DMS 273 (cell line): ENCODE measurements around the gene SP2.

Source experiments
- DNase-seq: peaks from one replicate; lab custom pipeline; 2025; ENCODE audit not compliant: unreplicated experiment; lab: John Stamatoyannopoulos, UW

SP2 gene

GRCh38 chr17:47948706-47949196, 52.7 kb downstream of the SP2 start:
- DNase-seq = no peak

- DNase-seq = peak; percentile 90
These were observed 53.2 kb downstream of the SP2 start for GRCh38 chr17:47949197-47949759.

DNA sequence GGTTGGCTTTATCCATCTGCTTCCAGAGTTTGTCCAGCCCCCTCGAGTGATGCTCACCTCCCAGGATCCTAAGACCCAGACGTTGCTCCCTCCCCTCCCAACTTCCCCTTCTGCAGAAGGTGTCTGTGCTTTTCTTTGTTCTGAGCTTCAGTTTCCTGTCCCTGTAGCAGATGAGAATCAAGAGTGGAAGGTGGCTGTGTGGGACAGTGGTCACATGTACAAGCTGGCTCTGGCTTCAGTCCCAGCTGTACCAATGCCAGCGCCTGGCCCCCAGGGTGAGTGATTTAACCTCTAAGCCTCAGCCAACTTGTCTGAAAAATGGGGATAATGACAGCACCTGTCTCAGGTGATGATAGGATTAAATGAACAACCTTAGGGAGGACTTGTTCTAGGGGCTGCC, 53.9 kb downstream of the SP2 start:
- DNase-seq = no peak

DNA sequence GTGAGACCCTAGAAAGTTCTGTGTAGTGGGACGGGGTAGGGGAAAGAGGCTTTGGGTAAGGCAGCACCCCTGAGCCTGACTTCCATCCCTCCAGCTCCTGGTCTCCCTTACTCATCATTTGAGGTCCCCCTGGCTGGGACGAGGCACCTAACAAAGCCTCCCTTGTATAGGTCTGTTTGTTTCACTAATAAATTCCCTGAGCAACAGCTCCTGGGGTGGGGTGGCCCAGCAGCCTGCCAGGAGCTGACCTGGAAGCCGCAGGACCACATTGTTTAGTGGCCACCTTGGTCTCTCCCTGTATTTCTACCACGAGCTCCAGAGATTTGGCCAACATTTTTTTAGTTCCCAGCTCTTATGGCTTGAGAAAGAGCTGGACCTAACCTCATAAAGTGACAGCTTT, 54.4 kb downstream of the SP2 start:
- no peak for DNase-seq

GRCh38 chr17:47952171-47953021, 56.4 kb downstream of the SP2 start:
- DNase-seq = no peak

DNA sequence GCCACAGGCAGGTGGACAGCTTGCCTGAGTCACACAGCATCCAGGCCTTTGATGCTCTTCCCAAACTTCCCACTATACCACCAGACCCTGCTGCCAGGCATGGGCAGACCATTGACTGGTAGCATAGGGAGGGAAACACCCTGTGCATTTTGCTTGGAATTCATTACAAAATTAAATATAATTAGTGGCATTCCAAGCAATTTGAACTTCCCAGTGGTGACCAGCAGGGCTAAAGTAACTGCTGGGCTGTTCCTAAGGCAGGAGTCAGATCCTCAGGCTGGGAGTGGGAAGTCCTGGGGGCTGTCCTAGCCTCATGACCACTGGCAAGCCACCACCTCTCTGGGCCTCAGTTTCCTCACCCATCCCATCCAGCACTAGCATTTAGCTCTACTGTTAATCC, 57.9 kb downstream of the SP2 start:
- DNase-seq = no peak

DNA sequence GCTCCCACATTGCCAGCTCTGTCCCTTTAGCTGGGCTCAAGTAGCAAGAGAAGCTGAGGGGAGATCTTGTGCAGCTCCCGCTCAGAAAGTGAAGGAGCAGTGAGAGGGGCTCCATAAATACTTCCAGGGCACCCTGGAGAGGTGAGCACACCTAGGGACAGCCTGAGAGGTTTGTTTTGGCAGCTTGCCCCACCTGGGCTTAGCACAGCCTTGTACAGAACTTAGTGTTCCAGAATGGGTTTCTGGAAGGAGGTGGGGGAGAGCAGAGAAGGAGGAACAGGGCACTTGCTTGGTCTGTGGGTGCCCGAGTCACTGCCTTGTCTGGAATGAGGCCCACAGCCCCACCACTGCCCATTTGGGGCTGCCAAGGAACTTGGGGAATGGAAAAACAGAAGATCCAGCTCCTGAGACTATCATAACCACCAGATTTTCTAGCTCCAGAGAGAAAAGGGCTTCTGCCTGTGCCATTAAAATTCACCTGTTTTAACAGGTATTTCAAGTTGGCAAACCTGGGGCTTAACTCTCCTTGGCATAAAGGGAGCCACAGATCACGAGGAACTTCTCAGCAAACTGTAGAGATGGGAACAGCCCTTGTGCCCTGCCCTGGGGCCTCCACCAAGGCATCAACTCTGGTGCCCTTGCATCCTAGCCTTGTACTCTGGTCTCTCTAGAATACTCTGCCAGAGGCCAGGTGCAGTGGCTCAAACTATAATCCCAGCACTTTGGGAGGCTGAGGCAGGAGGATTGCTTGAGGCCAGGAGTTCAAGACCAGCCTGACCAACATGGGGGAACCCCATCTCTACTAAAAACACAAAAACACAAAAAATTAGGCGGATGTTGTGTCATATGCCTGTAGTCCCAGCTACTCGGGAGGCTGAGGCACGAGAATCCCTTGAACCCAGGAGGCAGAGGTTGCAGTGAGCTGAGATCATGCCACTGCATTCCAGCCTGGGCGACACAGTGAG, 59.7 kb downstream of the SP2 start:
- no peak for DNase-seq

DNA sequence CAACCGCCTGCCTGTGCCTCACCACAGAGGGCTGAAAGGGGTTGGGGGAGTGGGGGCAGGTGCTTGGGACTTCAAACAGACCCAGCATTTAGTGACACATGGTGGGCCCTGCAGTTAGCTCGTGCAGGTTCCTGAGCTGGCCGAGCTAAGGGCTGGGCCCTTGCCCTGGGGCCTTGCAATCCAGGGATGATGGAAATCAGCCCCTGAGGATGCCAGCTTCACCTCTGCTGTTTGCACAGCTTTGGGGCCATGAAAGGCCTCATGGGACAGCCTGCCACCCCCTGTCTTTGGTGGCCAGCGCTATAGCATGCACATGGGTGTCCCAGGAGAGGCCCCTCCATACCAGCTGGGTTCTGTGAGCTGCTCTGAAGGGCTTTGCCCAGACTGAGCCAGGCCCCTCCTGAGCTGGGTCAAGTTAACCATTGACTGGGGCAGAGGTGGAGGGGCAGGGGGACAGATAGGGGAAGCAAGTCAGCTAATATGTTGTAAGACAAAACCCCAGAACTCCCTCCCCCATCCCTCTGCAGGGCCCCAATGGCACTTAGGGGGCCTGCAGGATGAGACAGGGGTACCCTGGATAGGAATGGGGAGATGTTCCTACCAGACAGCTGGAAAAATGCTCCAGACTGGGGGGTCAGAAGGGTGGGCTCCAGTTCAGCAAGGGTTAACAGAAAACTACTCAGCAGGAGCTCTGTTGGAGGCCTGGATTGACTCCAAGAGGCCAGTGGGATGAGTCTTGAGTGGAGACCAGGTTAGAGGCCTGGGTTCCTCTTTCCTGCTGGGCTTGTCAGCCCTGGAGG, 61.0 kb downstream of the SP2 start:
- DNase-seq = no peak

DNA sequence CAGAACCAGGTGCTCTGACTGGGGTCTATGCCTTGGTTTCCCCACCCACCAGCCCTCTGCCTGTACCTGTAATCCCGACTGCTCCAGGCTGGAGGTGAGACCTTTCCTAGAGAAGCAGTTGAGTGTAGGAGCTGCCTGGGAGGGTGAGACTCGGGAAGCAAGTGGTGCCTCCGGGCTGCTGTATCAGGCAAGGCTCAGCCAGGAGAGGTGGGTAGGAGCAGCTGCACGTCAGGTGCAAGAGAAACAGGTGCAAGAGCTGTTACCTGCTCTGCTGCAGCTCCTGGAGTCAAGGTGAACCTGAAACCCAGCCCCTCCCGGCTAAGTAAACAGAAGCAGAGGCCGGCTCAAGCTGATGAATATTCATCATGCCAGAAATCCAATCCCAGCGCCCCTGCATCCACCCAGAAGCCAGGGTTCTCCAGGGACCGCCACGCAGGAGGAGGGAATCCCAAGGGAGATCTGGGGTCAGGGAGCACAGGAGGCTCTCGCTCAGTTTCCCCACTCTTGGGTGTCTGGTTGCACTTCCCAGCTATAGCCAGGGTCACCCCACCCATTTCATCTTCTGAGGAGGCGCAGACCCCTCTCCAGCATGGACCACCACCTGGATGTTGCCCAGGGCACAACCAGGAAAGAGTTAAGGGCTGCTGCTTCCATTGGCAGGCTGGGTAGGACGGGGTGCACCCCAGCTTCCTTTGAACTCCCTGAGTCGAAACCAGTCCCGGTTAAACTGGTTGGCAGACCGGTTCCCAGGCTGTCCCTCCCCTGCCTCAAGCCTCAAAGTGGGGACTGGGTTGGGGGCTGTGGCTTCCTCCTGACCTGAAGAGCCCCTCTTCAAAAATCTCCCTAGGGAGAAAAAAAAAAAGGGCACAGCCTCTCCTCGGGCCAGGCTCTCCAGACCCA, 61.8 kb downstream of the SP2 start, which contains the start of gene PRR15L:
PRR15L (minus strand) TSS at position 293 of the 900 bp plus-strand sequence. CDS start 4,649 bp downstream, outside the sequence.
- peak; percentile 36 for DNase-seq

DNA sequence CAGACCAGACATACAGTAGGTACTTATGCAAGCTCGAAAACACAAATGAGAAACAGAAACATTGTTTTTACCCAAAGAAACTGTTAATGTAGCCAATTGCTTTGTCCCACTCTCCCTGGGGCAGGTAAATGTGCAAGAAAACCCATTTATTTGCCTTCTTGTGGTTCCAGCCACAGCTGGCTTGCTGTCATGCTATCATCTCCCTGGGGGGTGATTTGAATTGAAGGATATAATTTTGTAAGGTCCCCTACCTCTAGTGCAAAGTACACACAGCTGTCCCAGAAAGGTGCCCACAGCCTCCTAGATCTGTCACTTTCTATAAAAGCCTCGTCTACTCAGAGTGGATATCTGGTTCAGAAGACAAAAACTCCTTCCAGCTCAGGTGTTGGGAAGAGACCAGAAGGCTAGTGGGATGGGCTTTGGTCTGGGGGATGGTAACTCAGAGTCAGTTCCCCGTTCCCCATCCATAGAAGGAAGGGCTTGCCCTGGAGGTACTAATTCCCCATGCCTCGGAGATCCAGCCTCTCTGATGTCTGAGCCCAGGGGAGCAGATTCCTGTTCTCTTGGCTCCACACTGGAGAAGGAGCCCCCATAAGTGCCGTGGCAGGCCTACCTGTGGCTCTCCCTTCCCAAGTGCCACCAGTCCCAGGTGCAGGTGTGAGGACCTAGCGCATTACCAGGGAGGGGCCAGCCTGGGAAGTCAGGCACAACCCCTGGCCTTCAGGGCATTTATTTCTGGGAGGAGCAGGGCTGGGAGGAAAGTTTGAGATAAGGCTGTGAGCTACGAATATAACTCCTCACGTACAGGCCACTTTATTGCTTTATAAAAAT, 64.0 kb downstream of the SP2 start:
- no peak for DNase-seq

- no peak for DNase-seq
These were observed 65.4 kb downstream of the SP2 start for GRCh38 chr17:47961406-47961805.

DNA sequence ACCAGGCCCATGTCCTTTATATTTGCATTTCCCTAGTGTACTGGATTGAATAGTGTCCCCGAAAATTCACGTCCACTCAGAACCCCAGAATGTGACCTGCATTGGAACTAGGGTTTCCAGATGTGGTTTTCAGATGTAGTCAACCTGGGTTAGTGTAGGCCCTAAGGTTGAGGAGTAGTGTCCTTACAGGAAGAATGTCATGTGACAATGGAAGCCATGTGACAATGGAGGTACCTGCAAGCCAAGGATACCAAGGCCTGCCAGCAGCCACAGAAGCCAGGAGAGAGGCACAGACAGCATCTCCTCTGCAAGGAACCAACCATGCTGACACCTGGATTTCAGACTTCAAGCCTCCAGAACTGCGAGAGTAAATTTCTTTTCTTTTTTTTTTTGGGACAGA, 66.9 kb downstream of the SP2 start:
- no peak for DNase-seq

DNA sequence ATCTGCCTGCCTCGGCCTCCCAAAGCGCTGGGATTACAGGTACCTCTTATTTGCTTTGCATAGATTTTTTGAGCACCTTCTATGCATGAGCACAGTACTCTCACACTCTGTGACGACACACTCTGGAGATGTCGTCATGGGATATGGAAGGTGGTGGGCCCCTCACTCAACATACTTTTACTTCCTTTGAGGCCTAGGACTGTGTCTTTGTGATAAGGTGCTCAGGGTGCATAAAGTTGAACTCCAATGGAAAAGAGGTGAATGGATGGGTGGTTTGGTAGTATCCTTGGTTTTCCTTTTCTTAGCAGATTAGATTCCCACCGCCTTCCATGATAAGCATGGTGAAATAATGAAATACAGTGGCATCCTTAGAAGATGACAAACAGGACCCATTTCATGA, 68.8 kb downstream of the SP2 start:
- DNase-seq = no peak

DNA sequence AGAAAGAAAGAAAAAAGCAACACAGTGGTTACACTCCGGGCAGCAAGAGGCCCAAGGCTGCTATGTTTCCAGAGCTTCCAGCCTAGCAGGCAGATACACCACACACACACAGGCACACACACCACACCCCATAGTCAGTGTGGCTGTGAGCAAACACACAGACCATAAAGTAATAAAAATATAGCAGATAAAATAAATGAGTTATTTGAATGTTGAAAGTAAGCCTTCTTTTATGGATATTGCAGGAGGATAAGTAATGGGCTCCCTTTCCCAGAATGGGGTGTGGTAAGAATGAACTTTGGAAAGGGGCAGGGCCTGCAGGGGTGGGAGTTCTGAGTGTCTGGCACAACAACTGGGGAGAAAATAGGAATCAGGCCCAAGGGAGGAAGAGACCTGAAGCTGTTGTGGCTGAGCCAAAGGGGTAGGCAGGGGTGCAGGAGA, 70.1 kb downstream of the SP2 start:
- DNase-seq = no peak

- no peak for DNase-seq
These were observed 71.7 kb downstream of the SP2 start for GRCh38 chr17:47967607-47968252.

DNA sequence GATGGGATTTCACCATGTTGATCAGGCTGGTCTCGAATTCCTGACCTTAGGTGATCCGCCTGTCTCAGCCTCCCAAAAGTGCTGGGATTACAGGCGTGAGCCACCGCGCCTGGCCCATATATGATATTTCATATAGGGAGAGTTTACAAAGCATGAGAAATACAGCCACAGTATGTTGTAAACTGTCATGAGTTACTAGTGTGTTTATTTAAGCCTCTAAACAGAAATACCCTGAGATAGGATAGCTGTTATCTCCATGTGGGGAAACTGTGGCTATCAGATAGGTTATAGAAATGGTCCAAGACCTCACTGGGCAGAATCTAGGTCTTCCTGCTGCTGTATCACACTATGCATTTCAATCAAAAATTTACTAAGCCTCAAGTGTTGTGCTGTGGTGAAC, 72.8 kb downstream of the SP2 start:
- no peak for DNase-seq

- no peak for DNase-seq
These were observed 74.1 kb downstream of the SP2 start for GRCh38 chr17:47969930-47970724.
